HL-60 (cell line): ENCODE data around the gene FBXO38.

Experiments used
- DNase-seq, 2 experiments: peaks; one replicate each; pipeline ENCODE4 v3.0.0-alpha.2; 2010 to 2020; ENCODE audit warnings: low read depth in 1 of 2, low spot score in 1 of 2
- H3K27ac ChIP-seq: fragments of 250-450 bp; sonication (Bioruptor Pico); replicated peaks from 2 replicates; pipeline ENCODE4 v1.5.1; 2020; ENCODE audit warnings: mild to moderate bottlenecking, moderate library complexity
- H3K27me3 ChIP-seq: fragments of 250-450 bp; sonication (Bioruptor Pico); 2 replicates; pipeline ENCODE4 v1.5.1; 2021; ENCODE audit warnings: mild to moderate bottlenecking, moderate library complexity; ENCODE audit not compliant: insufficient read depth, poor library complexity, severe bottlenecking
- H3K4me3 ChIP-seq: replicated peaks from 2 replicates; pipeline ENCODE4 v1.5.1; 2011; ENCODE audit warnings: mild to moderate bottlenecking, control low read depth, low read length; ENCODE audit not compliant: insufficient read depth
- GABPA ChIP-seq: IDR thresholded peaks from 2 replicates; pipeline ENCODE4 v1.6.1; 2012; ENCODE audit warnings: low read depth
- POLR2AphosphoS5 ChIP-seq: IDR thresholded peaks from 2 replicates; pipeline ENCODE4 v1.6.1; 2012; ENCODE audit warnings: low read depth
- SPI1 ChIP-seq: IDR thresholded peaks from 2 replicates; pipeline ENCODE4 v1.6.1; 2012; ENCODE audit warnings: low read depth, mild to moderate bottlenecking, borderline replicate concordance
- TF ChIP-seq, protein P1 (sequence below): IDR thresholded peaks from 2 replicates; pipeline ENCODE4 v1.6.1; 2012; ENCODE audit warnings: low read depth; ENCODE audit not compliant: insufficient replicate concordance
- TF ChIP-seq, protein P2 (sequence below): IDR thresholded peaks from one replicate; pipeline ENCODE4 v1.5.1; 2011; ENCODE audit warnings: low read length, control low read depth, inconsistent platforms; ENCODE audit not compliant: insufficient read depth

Gene FBXO38

DNA sequence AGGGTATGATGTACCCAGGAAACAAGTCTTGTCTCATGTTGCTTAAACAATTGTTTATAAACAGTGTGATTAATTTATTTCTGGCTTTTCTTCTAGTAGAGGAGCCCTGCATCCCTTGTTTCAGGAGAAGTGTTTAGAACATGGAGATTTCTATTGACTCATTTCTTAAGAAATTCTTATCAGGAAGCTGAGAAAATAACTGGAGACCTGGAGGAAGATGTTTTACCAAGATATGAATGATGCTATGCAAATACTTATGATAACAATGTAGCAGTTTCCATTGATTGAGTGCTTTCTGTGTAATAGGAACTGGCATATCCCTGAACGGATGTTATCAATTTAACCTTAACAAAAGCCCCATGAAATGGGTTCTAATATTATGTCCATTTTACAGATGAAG, 108.6 kb downstream of the FBXO38 start:
- Histone ChIP-seq H3K27ac (no peak overlapping the region), H3K4me3 (no peak overlapping the region), H3K27me3 (peaks cover 2% of the 10 kb centered on the region)
- no peak for DNase-seq
- TF ChIP-seq SPI1 (no peak), GABPA (no peak), POLR2AphosphoS5 (no peak)
- TF ChIP-seq, protein P1, sequence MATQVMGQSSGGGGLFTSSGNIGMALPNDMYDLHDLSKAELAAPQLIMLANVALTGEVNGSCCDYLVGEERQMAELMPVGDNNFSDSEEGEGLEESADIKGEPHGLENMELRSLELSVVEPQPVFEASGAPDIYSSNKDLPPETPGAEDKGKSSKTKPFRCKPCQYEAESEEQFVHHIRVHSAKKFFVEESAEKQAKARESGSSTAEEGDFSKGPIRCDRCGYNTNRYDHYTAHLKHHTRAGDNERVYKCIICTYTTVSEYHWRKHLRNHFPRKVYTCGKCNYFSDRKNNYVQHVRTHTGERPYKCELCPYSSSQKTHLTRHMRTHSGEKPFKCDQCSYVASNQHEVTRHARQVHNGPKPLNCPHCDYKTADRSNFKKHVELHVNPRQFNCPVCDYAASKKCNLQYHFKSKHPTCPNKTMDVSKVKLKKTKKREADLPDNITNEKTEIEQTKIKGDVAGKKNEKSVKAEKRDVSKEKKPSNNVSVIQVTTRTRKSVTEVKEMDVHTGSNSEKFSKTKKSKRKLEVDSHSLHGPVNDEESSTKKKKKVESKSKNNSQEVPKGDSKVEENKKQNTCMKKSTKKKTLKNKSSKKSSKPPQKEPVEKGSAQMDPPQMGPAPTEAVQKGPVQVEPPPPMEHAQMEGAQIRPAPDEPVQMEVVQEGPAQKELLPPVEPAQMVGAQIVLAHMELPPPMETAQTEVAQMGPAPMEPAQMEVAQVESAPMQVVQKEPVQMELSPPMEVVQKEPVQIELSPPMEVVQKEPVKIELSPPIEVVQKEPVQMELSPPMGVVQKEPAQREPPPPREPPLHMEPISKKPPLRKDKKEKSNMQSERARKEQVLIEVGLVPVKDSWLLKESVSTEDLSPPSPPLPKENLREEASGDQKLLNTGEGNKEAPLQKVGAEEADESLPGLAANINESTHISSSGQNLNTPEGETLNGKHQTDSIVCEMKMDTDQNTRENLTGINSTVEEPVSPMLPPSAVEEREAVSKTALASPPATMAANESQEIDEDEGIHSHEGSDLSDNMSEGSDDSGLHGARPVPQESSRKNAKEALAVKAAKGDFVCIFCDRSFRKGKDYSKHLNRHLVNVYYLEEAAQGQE, result no peak
- TF ChIP-seq, protein P2, sequence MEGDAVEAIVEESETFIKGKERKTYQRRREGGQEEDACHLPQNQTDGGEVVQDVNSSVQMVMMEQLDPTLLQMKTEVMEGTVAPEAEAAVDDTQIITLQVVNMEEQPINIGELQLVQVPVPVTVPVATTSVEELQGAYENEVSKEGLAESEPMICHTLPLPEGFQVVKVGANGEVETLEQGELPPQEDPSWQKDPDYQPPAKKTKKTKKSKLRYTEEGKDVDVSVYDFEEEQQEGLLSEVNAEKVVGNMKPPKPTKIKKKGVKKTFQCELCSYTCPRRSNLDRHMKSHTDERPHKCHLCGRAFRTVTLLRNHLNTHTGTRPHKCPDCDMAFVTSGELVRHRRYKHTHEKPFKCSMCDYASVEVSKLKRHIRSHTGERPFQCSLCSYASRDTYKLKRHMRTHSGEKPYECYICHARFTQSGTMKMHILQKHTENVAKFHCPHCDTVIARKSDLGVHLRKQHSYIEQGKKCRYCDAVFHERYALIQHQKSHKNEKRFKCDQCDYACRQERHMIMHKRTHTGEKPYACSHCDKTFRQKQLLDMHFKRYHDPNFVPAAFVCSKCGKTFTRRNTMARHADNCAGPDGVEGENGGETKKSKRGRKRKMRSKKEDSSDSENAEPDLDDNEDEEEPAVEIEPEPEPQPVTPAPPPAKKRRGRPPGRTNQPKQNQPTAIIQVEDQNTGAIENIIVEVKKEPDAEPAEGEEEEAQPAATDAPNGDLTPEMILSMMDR, result no peak
